H1 (cell line): ENCODE results near the gene ADGRA3. TPM values are rescaled to one million over a fixed set of nuclear protein-coding genes. Genes with fewer than 3 reads are reported as not detected.

ENCODE experiments used
- CHD7 ChIP-seq: fragments of 300-600 bp; sonication (generic); IDR thresholded peaks from 2 replicates; pipeline ENCODE4 v1.7.1; 2012; ENCODE audit warnings: low read length, moderate library complexity, mild to moderate bottlenecking, inconsistent platforms; ENCODE audit not compliant: insufficient replicate concordance
- RNF2 ChIP-seq: fragments of 200-900, 300-1000 bp; sonication (generic); IDR thresholded peaks from 2 replicates; pipeline ENCODE4 v1.7.1; 2016; ENCODE audit warnings: borderline replicate concordance, low read depth, mild to moderate bottlenecking, antibody characterized with exemption, low read length; ENCODE audit not compliant: poor library complexity, severe bottlenecking; ENCODE audit errors: missing control alignments
- polyA plus RNA-seq, 7 experiments: library from polyadenylated mRNA; depleted of rRNA in 3 of 7; stranded (reverse) in 5 of 7; unstranded in 2 of 7; fragments of >200 nt in 5 of 7; fragments of 200-250 nt in 2 of 7; gene quantifications; 1 replicate in 5 of 7; 2 replicates in 1 of 7; 4 replicates in 1 of 7; pipeline versions ENCODE4 v1.2.1 to v1.2.3, GENCODE V29; 2011 to 2013; ENCODE audit warnings: missing spikeins in 2 of 7, mixed read lengths in 2 of 7
- total RNA-seq: library from RNA; stranded (reverse); fragmentation: NEBNext Ultra II Directional; extraction: Animal tissue kit (Norgen Biotek cat#: 25700); gene quantifications from 2 replicates; pipeline ENCODE4 v1.2.1, GENCODE V29; 2021

The ADGRA3 gene
- total and polyA plus RNA-seq, 2 of the 8 experiments (the other 6 are each of a cell fraction or from before 2014, with no cell fraction given): 31.5 to 63.0 TPM

GRCh38 chr4:22444813-22445212 lies 71.1 kb downstream of the ADGRA3 start (continued):
- TF ChIP-seq CHD7 (no peak), RNF2 (no peak)
